ENCODE data around the gene ENPP7.

Gene ENPP7

DNA sequence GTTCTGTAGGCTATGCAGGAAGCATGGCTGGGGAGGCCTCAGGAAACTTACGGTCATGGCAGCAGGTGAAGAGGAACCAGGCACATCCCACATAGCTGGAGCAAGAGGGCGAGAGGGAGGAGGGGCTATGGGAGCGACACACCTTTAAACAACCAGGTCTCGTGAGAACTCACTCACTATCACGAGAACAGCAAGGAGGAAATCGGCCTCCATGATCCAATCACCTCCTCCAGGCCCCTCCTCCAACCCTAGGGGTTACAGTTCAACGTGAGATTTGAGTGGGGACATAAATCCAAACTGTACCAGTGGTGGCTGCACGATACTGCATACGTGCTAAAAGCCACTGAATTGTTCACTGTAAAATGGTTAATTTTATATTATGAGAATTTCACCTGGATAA, 26.1 kb upstream of the ENPP7 start:
- no peak for DNase-seq (ENCODE audit: low read depth)

DNA sequence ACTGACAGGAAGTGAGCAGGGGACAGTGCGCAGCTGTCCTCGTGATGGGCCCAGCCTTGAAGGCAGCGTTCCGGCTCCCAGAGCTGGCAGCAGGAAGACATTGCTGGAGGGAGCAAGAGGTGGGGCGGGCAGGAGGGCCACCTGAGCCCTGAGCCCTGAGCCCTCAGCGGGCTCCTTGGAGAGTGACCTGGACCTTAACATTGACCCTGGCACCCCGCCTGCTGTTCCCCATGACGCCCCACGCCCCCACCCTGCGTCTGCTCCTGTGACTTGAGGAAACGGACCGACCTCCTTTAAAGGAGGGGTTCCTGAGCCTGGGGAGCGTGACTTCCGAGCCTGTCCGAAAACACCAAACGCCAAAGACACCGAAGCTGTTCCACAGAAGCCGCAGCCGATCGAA, 25.1 kb upstream of the ENPP7 start:
- no peak for DNase-seq (ENCODE audit: low read depth)

DNA sequence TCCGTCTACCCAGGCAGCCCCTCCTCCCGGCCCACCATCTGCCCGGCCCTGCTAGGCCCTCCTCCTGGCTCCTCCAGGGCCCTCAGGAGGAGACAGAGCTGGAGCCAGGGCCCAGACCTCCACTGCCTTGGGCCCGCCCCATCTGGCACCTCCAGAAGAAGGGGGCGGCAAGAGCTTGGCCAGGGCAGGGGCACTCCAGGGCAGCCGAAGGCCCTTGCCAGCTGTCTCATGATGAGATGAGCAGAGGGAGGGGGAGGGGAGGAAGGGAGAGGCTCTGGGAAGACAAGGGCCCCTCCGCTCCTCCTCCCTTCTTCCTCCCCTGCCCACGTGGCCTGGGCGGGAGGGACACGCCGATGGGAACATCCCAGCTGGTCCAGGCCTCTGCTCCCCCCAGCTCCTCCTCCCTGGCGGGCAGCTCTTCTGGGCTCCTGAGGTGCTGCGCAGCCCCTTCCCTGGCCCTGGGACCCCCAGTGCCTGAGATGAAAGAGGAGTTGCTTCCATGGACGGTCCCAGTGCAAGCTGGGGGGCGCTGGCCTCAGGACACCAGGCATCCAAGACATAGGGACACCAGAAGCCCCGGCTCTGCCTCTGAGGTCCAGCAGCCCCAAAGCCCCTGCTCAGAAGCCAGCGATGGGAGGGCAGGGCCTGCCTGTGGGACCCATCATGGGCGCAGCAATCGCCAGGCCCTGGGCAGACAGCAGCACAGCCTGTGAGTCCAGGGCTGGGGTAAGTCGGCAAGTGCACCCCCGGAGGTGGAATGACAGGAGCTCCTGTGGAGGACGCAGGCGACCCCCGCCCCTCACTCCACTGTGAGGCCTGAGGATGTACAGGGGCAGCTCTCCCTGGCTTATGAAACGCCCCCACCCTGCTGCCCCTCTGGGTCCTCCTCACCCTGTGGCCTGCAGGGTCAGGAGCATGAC, 23.6 kb upstream of the ENPP7 start:
- DNase-seq (ENCODE audit: low read depth) = no peak

DNA sequence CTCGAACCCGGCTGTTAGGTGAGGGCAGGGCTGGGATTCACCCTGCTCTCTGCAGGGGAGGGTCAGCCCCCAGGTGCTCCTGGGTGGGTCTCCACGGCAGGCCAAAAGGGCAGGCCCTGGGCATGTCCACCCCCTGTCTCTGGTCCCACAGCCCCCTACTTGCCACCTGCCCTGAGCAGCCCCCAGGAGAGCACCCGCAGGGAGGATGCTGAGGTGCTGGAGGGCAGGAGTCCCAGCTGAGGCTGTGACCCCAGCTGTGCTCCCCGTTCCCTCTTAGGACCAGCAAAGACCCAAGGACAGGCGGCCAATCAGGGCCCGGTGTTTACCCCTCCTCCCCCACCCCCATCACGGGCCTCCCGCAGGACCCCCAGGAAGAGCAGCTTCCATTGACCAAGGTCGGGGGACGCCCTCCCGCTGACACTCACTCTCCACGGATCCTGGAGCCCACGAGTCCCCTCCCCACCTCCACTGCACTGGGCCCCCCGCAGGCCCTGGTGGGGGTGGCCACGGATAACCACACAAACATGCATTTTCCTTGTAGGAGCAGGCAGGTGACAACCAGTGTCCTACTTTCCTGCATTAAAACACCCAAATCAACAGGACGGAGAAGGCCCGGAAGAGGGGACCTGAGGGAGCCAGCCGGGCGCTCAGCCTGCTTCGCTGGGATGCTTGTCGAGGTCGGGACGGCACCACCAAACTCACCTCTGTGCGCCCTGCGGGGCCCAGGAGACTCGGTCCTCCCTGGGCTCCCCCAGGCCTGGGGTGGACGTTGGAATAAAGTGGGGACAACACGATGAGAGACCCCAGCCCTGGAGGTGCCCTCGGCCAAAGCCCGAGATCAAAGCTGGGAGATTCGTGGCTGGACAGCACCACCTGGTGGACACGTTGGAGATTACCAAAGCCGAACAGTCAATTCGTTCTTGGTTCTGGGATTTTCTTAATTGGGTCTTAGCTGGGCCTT, 22.5 kb upstream of the ENPP7 start:
- peak; percentile 3 for DNase-seq (ENCODE audit: low read depth)

DNA sequence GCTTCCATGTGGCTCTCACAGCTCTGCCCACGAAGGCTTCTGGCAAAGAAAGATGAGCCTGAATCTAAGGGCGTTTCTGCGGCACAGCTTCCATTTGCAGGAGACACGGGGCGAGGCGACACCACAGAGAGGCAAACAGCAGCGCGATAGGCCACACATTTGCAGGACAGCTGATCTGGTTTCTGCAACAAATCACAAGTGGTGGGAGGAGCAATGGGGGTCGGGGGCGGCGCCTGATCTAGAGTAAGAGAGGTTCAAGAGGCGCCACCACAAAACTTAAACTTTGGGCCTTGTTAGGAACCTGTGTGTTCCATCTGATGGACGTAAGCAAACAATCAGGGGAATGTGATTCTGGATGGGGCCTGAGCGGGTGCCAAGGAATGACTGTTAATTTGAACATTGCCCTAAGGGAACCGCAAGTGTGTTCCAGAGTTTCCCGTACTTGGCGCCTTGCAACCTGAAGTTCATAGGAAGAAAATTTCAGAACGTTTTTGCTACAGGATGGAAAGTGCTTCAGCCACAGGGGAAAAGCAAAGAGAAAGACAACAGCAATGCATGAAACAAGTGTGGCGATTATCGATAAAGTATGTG, 18.9 kb upstream of the ENPP7 start:
- no peak for DNase-seq (ENCODE audit: low read depth)

DNA sequence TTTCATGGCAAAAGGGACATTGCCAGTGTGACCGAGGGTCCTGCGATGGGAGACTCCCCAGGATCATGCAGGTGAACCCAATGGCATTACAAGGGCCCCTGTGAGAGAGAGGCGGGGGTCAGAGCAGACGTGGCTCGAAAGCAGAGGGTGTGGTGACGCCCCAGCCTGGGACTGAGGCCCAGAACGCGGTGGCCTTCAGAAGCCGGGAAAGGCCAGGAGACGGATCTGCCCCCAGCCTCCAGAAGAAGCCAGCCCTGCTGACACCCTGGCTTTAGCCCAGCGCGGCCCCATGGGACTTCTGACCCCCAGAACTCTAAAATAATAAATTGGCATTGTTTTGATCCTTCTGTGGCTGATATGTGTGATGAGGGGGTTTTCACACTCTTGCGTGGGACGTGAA, 17.4 kb upstream of the ENPP7 start:
- no peak for DNase-seq (ENCODE audit: low read depth)

DNA sequence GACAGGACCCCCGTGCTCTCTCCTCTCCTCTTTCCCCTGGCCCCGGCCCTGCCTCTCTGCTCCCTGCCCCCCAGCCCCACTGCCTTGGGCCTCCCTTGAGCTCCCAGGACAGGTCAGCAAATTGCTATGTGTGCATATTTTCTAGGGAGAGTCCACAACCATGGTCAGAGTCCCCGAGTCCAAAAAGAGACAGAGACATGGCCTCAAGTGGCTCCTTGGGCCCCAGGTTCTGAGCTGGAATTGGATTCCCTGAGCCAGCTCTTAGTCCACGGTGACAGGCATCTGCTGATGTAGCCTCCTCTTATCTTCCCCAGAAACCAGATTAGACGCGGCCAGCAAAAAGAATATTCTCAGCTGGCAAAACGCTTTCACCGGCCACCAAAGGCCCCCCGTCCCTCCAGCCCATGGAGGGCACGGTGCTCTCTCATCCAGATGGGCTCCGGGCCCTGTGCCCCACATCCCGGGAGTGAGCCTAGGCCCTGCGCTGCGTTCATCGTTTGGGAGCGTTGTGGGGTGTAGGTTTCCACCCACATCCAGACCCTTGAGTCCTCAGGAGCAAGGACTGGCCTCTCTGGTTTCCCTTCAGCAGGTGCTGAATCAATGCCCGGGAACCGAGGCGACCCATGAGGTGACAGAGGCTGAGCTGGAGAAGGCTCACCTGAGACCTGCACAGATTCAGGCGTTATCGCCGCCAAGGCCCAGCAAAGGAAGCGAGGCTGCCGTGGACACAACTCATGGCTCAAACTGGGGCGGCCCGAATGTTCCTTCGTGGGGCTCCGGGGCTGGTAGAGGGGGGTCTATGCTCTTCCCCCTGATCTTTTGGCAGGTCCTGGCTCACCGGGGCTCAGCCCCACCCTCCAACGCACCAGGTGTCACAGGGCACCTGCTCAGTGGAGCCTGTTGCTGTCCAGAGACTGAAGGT, 16.3 kb upstream of the ENPP7 start:
- DNase-seq (ENCODE audit: low read depth) = no peak

DNA sequence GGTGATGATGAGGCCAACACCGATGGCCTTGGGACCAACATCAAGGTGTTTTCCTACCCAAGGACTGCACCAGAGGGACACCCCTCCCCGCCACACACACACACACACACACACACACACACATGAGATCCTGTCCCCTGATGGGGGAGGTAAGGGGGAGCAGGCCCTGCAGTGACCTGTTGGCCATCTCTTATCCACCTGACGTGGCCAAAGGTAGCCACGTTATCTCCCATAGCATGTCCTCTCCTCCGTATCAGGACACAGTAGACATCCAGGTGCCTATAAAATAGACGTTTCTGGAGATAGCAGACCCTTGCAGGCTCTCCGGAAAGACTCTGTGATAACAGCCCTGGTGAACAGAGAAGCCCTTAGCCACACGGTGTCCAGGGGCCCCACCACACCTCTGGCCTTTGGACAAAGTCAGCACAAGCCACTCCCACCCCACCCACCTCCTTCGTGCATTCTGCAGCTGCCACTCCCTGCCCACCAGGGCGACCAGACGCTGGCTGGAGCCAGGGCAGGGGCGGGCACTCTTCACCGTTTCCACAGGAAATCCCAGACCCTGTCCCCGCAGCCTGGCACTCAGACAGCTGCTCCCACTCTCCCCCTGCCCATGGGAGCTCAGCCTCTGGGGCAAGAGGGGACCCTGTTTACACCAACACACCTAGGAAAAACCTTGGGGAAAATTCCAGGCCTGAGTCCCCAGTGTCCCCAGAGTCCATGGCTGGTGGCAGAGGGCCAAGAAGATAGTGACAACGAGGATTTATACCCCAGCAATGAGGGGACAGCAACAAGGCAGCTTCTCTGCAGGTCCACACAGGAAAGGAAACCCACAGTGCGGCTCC, 15.4 kb upstream of the ENPP7 start:
- DNase-seq (ENCODE audit: low read depth) = no peak

DNA sequence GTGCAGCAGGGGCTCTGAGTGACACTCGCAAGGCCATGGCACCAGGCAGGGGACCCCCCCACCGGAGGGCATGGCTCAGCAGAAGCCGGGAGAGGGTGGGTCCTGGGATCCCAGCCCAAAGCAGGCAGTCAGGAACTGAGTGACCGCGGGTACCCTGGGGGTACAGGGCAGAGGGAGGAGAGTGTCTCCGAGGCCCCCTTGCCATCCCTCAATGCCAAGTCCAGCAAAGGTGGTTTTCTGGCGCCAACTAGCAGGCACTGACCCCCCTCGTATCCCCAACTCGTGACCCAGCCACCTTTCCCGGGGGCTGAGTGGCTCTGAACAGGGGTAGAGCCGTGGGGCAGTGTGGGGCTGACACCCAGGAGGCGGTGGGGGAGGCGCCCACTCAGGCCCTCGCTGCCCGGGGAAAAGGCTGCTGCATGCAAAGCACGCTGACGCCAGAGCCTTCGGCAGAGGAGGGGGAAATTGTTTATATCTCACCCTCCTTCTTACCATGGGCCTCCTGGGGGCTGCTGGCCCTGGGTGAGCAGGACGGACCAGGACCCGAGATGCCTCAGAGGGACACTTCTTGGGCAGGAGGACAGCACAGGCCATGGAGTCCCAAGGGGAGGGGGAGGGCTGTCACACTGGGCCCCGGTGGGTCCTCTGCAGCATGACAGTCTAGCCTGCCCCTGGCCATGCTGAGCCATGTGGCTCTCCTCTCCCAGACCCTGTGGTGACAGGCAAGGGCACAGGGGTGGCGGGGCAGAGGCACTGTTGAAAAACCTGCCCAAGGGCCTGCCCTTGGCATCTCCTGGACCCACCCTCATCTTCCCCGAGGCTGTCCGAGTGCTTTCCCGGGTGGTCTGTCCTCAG, 14.6 kb upstream of the ENPP7 start:
- no peak for DNase-seq (ENCODE audit: low read depth)

DNA sequence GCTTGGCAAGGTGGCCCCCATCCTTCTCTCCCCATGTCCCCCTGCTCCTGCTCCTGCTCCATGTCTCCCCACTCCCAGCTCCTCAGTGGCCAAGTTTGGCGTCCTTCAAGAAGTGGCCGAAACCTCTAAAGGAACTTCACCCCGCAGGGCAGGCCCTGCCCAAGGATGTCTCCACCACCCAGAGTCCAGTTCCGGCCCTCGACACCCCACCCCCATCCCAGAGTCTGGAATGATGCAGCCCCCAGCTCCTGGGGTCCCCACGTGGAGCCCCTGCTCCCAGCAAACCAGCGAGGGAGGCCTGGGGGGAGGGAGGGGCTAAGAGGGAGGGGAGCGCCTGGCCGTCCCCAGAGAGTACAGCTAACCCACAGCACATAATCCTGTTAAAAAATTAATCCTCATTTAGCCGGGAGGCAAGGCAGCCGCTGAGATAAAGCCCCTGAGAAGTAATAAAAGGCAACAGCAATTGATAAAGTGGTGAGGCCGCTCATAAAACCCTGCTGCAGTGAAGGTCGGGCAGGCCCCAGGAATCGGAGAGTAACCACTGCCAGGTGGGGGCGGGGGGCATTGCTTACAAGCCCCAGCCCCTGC, 9.9 kb upstream of the ENPP7 start:
- DNase-seq (ENCODE audit: low read depth) = no peak

DNA sequence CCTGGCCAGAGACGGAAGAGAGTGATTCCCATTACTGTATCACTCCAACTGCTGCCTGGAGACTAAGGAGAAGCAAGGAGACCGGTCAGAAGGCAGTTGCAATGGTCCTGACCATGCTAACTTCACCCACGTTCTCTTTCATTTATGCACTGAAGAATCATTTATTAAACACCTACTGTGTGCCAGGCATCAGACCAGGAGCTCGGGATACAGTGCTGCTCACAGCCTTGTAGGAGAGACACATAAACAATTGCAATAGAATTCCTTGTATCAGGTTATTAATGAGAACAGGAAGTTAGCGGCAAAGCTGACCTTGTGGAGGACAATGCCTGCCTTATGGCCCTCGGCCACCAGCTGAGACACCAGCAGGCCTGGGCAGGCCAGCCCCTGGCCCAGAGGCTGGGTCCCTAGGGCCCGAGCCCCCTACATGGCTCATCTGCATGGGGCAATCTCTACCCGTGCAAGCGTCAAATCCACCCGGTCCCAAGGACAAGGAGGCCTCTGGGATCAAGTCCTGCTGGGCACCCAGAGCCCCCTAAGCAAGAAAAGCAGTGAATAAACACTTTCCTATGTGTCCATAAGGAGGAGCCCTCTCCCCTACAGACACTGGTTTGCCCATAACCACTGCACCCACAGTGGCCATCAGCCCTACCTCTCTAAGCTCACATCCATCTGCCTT, 8.6 kb upstream of the ENPP7 start:
- DNase-seq (ENCODE audit: low read depth) = no peak

DNA sequence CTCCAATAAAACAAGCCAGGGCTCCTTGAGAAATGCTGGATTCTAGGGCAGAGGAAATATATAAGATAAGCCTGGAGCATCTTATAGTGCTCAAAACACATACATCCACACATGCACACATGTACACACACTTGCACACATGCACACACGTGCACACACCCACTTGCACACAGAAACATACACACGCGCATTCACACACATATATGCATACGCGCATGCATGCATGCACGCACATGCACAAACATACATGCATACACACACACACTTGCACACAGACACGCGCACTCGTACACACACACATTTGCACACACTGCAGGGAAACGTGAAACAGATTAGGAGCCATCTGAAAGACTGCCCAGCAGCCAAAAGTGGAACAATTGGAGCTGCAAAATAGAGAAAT, 8.0 kb upstream of the ENPP7 start:
- no peak for DNase-seq (ENCODE audit: low read depth)

DNA sequence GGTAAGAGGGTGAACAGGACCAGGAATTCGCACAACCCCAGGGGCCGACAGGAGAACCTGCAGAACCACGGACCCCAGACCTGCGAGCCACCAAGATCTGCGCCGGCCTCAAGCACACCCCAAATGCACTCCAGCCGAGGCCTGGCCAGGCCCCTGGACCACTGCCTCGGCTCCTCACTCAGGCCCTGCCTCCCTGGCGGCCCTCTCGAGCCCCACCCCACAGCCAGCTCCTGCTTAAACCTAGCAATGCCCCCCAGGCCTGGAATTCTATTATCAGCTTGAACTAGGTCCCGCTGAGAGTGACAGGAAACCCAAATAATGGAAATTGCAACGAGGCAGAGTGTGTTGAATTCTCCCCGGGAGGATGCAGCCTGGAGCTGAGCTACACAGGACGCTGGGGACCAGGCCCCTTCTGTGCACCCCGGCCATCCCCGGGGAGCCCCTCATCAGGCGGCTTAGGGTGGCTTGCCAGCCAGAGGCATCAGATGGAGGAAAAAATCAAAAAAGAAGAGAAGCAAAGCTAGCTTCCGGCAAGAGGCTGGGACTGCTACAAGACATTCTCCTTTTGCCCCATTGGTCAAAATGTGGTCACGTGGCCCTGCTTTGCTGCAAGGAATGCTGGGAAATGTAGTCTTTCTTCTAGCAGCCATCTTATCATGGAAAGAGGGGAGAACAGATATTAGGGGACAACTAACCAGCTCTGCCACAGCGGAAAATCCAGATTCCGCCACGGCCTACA, 2.4 kb upstream of the ENPP7 start:
- DNase-seq (ENCODE audit: low read depth) = peak; percentile 61

DNA sequence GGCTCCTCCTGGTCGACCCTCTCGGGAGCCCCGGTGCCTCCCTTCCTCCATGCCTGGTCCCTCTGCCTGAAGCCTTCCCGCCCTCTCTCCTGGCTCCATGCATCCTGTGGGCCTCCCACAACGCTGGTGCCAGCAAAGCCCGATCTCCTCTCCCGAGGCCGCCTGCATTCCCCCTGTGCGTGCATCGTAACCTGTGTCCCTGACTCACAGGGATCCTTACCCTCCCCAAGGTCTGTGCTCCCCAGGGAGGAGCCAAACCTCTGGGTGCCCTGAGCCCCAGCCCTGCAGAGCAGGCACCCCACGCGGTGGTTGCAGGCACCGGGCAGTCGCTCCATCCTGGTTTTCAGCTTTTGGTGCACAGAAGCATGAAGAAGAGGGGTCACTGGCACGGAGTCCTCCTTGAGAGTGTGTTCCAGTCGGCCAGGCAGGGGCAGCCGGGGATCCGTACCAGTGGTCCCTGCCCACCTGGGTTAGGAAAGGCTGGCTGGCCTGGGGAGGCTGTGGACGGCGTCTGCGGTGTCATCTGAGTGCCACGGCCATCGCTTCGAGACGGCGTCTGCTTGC, 1.8 kb upstream of the ENPP7 start:
- DNase-seq (ENCODE audit: low read depth) = no peak

DNA sequence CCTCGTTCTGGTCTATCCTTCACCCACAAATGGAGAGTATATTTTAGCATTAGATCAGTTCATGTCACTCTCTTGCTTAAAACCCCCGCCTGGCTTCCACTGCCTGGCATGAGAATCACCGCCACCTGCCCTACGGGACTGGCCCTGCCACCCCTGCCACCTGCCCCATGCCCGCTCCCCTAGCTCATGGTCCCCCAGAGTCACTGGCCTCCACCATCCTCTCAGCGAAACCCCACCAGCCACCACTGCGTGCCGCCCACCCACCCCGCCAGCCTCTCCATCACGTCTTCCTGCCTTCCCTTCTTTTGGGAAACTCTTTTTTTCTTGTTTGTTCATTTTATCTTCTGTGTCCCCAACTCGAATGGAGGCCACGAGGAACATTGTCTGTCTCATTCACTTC, 982 bp upstream of the ENPP7 start:
- DNase-seq (ENCODE audit: low read depth) = no peak

DNA sequence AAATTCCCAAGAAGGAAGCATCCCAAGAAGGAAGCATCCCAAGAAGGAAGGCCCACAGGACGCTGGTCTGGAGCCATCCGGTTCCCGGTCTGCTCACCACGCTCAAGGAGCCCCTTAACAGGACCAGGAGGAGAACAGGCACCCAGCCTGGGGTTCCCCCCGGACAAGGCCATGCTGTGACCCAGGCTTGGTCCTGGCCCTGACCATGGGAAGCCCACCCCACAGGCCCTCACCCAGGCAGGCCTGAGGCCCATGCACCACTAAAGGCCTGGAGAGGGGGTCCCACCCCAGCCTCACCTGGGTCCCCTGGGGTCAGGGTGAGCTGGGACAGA, 340 bp upstream of the ENPP7 start:
- no peak for DNase-seq (ENCODE audit: low read depth)

DNA sequence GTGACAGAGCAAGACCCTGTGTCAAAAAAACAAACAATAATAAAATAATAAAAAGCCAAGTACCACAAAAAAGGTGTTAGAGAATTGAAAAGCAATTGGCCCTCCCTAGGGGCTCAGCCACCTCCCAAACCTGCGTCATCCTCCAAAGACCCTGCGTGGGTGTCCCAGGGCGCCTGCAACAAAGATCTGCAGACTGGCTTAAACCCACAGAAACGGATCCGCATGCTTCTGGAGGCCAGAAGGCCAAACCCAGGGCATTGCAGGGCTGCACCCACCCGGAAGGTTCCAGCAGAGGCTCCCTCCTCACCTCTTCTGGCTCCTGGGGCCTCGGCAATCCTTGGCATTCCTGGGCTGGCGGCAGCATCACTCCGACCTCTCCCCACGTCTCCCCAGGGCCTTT, 1.5 kb downstream of the ENPP7 start:
- DNase-seq (ENCODE audit: low read depth) = no peak
